Skin epidermis (tissue), 12 donors: ENCODE results near the gene DNAJC16.
"Not testable (repeated sequence)": the region's sequence is repeated elsewhere in the genome, so short reads cannot be mapped to it uniquely, and the experiment has no call there.

Experiments
- H3K27ac ChIP-seq, 21 experiments: fragments of 200-600 bp; sonication (generic) in 11 of 21; one replicate each; pipeline ENCODE4 v1.5.0; 2020; ENCODE audit warnings: mild to moderate bottlenecking in 3 of 21, inconsistent platforms in 2 of 21, moderate library complexity in 2 of 21
- H3K4me3 ChIP-seq, 7 experiments: fragments of 200-600 bp; sonication (generic) in 2 of 7; one replicate each; pipeline ENCODE4 v1.5.0; 2020; ENCODE audit warnings: inconsistent platforms in 2 of 7, mild to moderate bottlenecking in 2 of 7, moderate library complexity in 1 of 7

Gene DNAJC16

GRCh38 chr1:15526490-15527339 lies at the start of gene DNAJC16:
Gene DNAJC16 (plus strand): TSS chr1:15526848. CDS start chr1:15529106, 2,258 bp downstream.
- Histone ChIP-seq H3K4me3 (peak within 1 kb of the TSS; percentile 55 to 98 (median 74)), H3K27ac (peak within 1 kb of the TSS; percentile 62 to 99 (median 96))

- no peak overlapping the region for H3K4me3 ChIP-seq
- no peak overlapping the region for H3K27ac ChIP-seq
These were observed 49.7 kb upstream of the DNAJC16 start for GRCh38 chr1:15476927-15477326.

GRCh38 chr1:15477646-15478212 lies 48.9 kb upstream of the DNAJC16 start:
- Histone ChIP-seq H3K27ac (no peak overlapping the region), H3K4me3 (no peak overlapping the region)

- no peak overlapping the region for H3K4me3 ChIP-seq
- H3K27ac ChIP-seq = no peak overlapping the region
These were observed 46.8 kb upstream of the DNAJC16 start for GRCh38 chr1:15479654-15480347.

GRCh38 chr1:15482455-15482854 lies 44.2 kb upstream of the DNAJC16 start:
- not testable (repeated sequence) for H3K27ac ChIP-seq, H3K4me3 ChIP-seq

GRCh38 chr1:15482983-15483543 lies 43.6 kb upstream of the DNAJC16 start:
- H3K27ac ChIP-seq, H3K4me3 ChIP-seq: not testable (repeated sequence)

- no peak overlapping the region for H3K27ac ChIP-seq
These were observed 42.7 kb upstream of the DNAJC16 start for GRCh38 chr1:15483971-15484370.

GRCh38 chr1:15484443-15484842 lies 42.2 kb upstream of the DNAJC16 start:
- not testable (repeated sequence) for H3K4me3 ChIP-seq

More at GRCh38 chr1:15483971-15484370, 42.7 kb upstream of the DNAJC16 start:
- H3K4me3 ChIP-seq = no peak overlapping the region

GRCh38 chr1:15485636-15486035 lies 41.0 kb upstream of the DNAJC16 start:
- Histone ChIP-seq H3K27ac (no peak overlapping the region), H3K4me3 (no peak overlapping the region)

More at GRCh38 chr1:15484443-15484842, 42.2 kb upstream of the DNAJC16 start:
- not testable (repeated sequence) for H3K27ac ChIP-seq

GRCh38 chr1:15486844-15487610 lies 39.6 kb upstream of the DNAJC16 start:
- H3K4me3 ChIP-seq, H3K27ac ChIP-seq: not testable (repeated sequence)

GRCh38 chr1:15488371-15488770 lies 38.3 kb upstream of the DNAJC16 start:
- Histone ChIP-seq H3K4me3 (no peak overlapping the region), H3K27ac (no peak overlapping the region)

- Histone ChIP-seq H3K27ac (no peak overlapping the region), H3K4me3 (no peak overlapping the region)
These were observed 37.5 kb upstream of the DNAJC16 start for GRCh38 chr1:15489052-15489736.

- not testable (repeated sequence) for H3K4me3 ChIP-seq, H3K27ac ChIP-seq
These were observed 35.6 kb upstream of the DNAJC16 start for GRCh38 chr1:15491010-15491409.

GRCh38 chr1:15492596-15492995 lies 34.1 kb upstream of the DNAJC16 start:
- Histone ChIP-seq H3K27ac (no peak overlapping the region), H3K4me3 (no peak overlapping the region)

- Histone ChIP-seq H3K27ac (no peak overlapping the region), H3K4me3 (no peak overlapping the region)
These were observed 32.7 kb upstream of the DNAJC16 start for GRCh38 chr1:15493869-15494390.

- H3K4me3 ChIP-seq = no peak overlapping the region
- no peak overlapping the region for H3K27ac ChIP-seq
These were observed 26.2 kb upstream of the DNAJC16 start for GRCh38 chr1:15500184-15501178.

GRCh38 chr1:15501208-15502032 lies 25.2 kb upstream of the DNAJC16 start:
- H3K27ac ChIP-seq = no peak overlapping the region
- no peak overlapping the region for H3K4me3 ChIP-seq
